Endothelial cell of umbilical vein (primary cell): ENCODE results near the gene GFPT2. TPM values are rescaled to one million over a fixed set of nuclear protein-coding genes. Genes with fewer than 3 reads are reported as not detected.

ENCODE experiments used
- BruUV-seq: library from RNA; stranded (reverse); fragments of 400-500 nt; replicated peaks from 2 replicates; lab custom pipeline; 2021; lab: Mats Ljungman, UMichigan
- CTCF ChIA-PET: fragments of 300-600, 350-600 bp; sonication (Branson Sonifier 250); formaldehyde crosslinking; loops from one replicate; lab custom pipeline; 2021; ENCODE audit warnings: antibody characterized with exemption, inconsistent platforms; lab: Charles Lee
- POLR2A ChIA-PET: fragments of 300-600, 350-600 bp; sonication (Branson Sonifier 250); formaldehyde crosslinking; loops from one replicate; lab custom pipeline; 2021; ENCODE audit warnings: antibody characterized with exemption, inconsistent platforms; lab: Charles Lee
- DNase-seq: peaks from one replicate; pipeline ENCODE4 v3.0.0-alpha.2; 2011; ENCODE audit warnings: low read depth, low spot score
- FAIRE-seq: peaks from 2 replicates; lab custom pipeline; 2011; peaks lifted over from hg19 to GRCh38; lab: Jason Lieb, UNC
- H2AFZ ChIP-seq: 2 replicates; pipeline ENCODE4 v1.6.0; 2012; ENCODE audit warnings: low read depth, low read length, control low read depth, inconsistent platforms
- H3K27ac ChIP-seq: 2 replicates; pipeline ENCODE4 v1.5.1; 2011; ENCODE audit warnings: low read depth, mild to moderate bottlenecking, control low read depth, low read length, moderate library complexity; ENCODE audit not compliant: insufficient read depth
- H3K27me3 ChIP-seq, 2 experiments: 2 replicates each; pipeline versions ENCODE4 v1.6.0 to v1.6.1; 2011; ENCODE audit warnings: low read length in 2 of 2, mixed read lengths in 1 of 2; ENCODE audit not compliant: control insufficient read depth in 2 of 2, insufficient read depth in 2 of 2
- H3K36me3 ChIP-seq, 2 experiments: 2 replicates in 1 of 2; 3 replicates in 1 of 2; pipeline ENCODE4 v1.5.1; 2011; ENCODE audit warnings: low read length in 2 of 2, mild to moderate bottlenecking in 1 of 2, moderate library complexity in 1 of 2; ENCODE audit not compliant: control insufficient read depth in 2 of 2, insufficient read depth in 2 of 2; ENCODE audit errors: extremely low read depth in 1 of 2
- H3K4me1 ChIP-seq: 3 replicates; pipeline ENCODE4 v1.5.1; 2011; ENCODE audit warnings: mild to moderate bottlenecking, low read length; ENCODE audit not compliant: control insufficient read depth, insufficient read depth; ENCODE audit errors: extremely low read depth
- H3K4me2 ChIP-seq: 2 replicates; pipeline ENCODE4 v1.6.1; 2011; ENCODE audit warnings: low read length, control low read depth, mixed read lengths; ENCODE audit not compliant: insufficient read depth
- H3K4me3 ChIP-seq, 3 experiments: fragments of 200-600 bp in 1 of 3; sonication (generic), shearing (Covaris generic) in 1 of 3; replicated peaks in 1 of 3; 2 replicates each; pipeline ENCODE4 v1.5.1; 2011 to 2016; ENCODE audit warnings: control low read depth in 3 of 3, low read length in 3 of 3, mild to moderate bottlenecking in 2 of 3, inconsistent platforms in 1 of 3, low read depth in 1 of 3, moderate library complexity in 1 of 3; ENCODE audit not compliant: insufficient read depth in 1 of 3
- H3K79me2 ChIP-seq: 2 replicates; pipeline ENCODE4 v1.6.0; 2012; ENCODE audit warnings: low read length, inconsistent platforms; ENCODE audit not compliant: control insufficient read depth, insufficient read depth
- H3K9ac ChIP-seq: replicated peaks from 2 replicates; pipeline ENCODE3; 2011; ENCODE audit warnings: low read length, control low read depth; ENCODE audit not compliant: insufficient read depth; ENCODE audit errors: extremely low read depth
- H3K9me1 ChIP-seq: replicated peaks from 3 replicates; pipeline ENCODE4 v1.6.0; 2011; ENCODE audit warnings: mild to moderate bottlenecking, low read length; ENCODE audit not compliant: control insufficient read depth, insufficient read depth; ENCODE audit errors: extremely low read depth
- H3K9me3 ChIP-seq: replicated peaks from 2 replicates; pipeline ENCODE4 v1.5.1; 2012; ENCODE audit warnings: low read length, inconsistent platforms; ENCODE audit not compliant: control insufficient read depth, insufficient read depth
- H4K20me1 ChIP-seq: replicated peaks from 2 replicates; pipeline ENCODE3; 2011; ENCODE audit warnings: mild to moderate bottlenecking, low read length; ENCODE audit not compliant: control insufficient read depth, insufficient read depth; ENCODE audit errors: extremely low read depth
- CTCF ChIP-seq, 2 donors: IDR thresholded peaks; 1 replicate in 1 of 2; 2 replicates in 1 of 2; pipeline ENCODE4 v1.5.1; 2011; ENCODE audit warnings: low read length in 2 of 2, mild to moderate bottlenecking in 2 of 2, moderate library complexity in 2 of 2, control low read depth in 1 of 2, inconsistent platforms in 1 of 2, low read depth in 1 of 2; ENCODE audit not compliant: insufficient read depth in 1 of 2; ENCODE audit errors: extremely low read depth in 1 of 2
- EZH2 ChIP-seq: IDR thresholded peaks from 2 replicates; pipeline ENCODE4 v1.6.1; 2012; ENCODE audit warnings: borderline replicate concordance, low read depth, mild to moderate bottlenecking, moderate library complexity, low read length, inconsistent platforms; ENCODE audit not compliant: severe bottlenecking
- FOS ChIP-seq: IDR thresholded peaks from 2 replicates; pipeline ENCODE4 v1.6.1; 2011; ENCODE audit warnings: mild to moderate bottlenecking, low read length, moderate library complexity, borderline replicate concordance; ENCODE audit not compliant: insufficient read depth
- GATA2 ChIP-seq: IDR thresholded peaks from 2 replicates; pipeline ENCODE4 v1.7.0; 2011; ENCODE audit warnings: low read depth, mild to moderate bottlenecking, moderate library complexity, mixed read lengths, low read length; ENCODE audit not compliant: insufficient read length, insufficient read depth
- JUN ChIP-seq: IDR thresholded peaks from 2 replicates; pipeline ENCODE4 v1.6.1; 2011; ENCODE audit warnings: borderline replicate concordance, low read depth; ENCODE audit not compliant: insufficient read length, insufficient read depth
- MYC ChIP-seq: IDR thresholded peaks from one replicate; pipeline ENCODE4 v1.6.1; 2011; ENCODE audit warnings: mild to moderate bottlenecking, low read depth, low read length
- POLR2A ChIP-seq: IDR thresholded peaks from 2 replicates; pipeline ENCODE4 v1.6.1; 2012; ENCODE audit warnings: low read depth, mild to moderate bottlenecking, control low read depth, low read length
- POLR2AphosphoS5 ChIP-seq: IDR thresholded peaks from 2 replicates; pipeline ENCODE4 v1.6.1; 2012; ENCODE audit warnings: low read depth, mild to moderate bottlenecking, control low read depth, low read length, moderate library complexity; ENCODE audit not compliant: insufficient read depth
- dilution Hi-C: fragments of 300-500 bp; cut with MboI; formaldehyde crosslinking; loops from one replicate; pipeline ENCODE4 v1.15.0; 2019; ENCODE audit warnings: low sequenced_read_pairs; ENCODE audit not compliant: extremely low pct_ligation_motif_present
- intact Hi-C: fragments of 100-400 bp; cut with micrococcal nuclease; formaldehyde crosslinking; loops from one replicate; pipeline ENCODE4 v1.10.0; 2022
- polyA plus RNA-seq, 4 experiments: library from polyadenylated mRNA; depleted of rRNA in 3 of 4; stranded (reverse) in 3 of 4; unstranded in 1 of 4; fragments of >200 nt; gene quantifications; 2 replicates each; pipeline versions ENCODE4 v1.2.1 to v1.2.3, GENCODE V29; 2011 to 2012; ENCODE audit warnings: missing spikeins in 1 of 4
- total RNA-seq: library from RNA; stranded (reverse); gene quantifications from 2 replicates; pipeline ENCODE4 v1.2.3, GENCODE V29; 2021
- TF ChIP-seq, protein P1 (sequence below): IDR thresholded peaks from 2 replicates; pipeline ENCODE4 v1.6.1; 2011; ENCODE audit not compliant: insufficient read depth, insufficient read length

The GFPT2 gene
- total and polyA plus RNA-seq, 2 donors (not counting 3 experiments of a cell fraction or from before 2014, with no cell fraction given): 4.3 to 4.5 TPM

DNA sequence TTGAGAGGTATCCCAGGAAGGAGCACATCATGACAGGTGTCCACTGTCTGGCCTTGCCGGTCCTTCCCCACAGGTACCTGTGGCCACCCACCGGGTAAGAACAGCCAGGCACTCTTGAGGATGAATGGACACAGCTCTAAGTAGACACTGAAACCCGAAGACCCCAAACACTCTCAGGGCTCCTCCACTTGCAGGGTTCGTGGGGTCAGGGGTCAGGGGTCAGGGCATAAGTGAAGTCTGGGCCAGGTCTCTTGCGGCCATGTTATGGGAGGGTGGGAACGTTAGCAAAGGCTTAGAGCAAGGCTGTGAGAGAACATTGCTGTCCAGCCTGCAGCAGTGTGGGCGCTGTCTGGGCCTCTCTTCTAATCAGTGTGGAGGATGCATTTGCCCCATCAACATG is 101.2 kb downstream of the GFPT2 start:
- no peak overlapping the region for H3K4me2 ChIP-seq
- CTCF ChIA-PET: no interaction called here
- intact Hi-C loops (no loop called here), dilution Hi-C loops (no loop called here)
- no peaks in the 10 kb centered on the region for H3K4me1 ChIP-seq
- POLR2A ChIA-PET: no interaction called here
- no peak for DNase-seq
- no peak overlapping the region for H2AFZ ChIP-seq
- no peak for FAIRE-seq
- H3K9ac ChIP-seq: no peak overlapping the region
- no peak overlapping the region for H3K4me3 ChIP-seq
- no peaks in the 10 kb centered on the region for H3K79me2 ChIP-seq
- H4K20me1 ChIP-seq: no peaks in the 10 kb centered on the region
- TF ChIP-seq EZH2 (no peak), CTCF (IDR thresholded peaks at IDR 0.05; ENCODE audit: extremely low read depth in 1 of 2, insufficient read depth in 1 of 2, low read depth in 1 of 2, low read length in 2 of 2) (no peak), MYC (no peak), POLR2A (no peak), POLR2AphosphoS5 (no peak), JUN (no peak), GATA2 (no peak), FOS (no peak)
- TF ChIP-seq, protein P1, sequence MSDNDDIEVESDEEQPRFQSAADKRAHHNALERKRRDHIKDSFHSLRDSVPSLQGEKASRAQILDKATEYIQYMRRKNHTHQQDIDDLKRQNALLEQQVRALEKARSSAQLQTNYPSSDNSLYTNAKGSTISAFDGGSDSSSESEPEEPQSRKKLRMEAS: no peak
- no peaks in the 10 kb centered on the region for H3K27me3 ChIP-seq
- H3K9me1 ChIP-seq: no peaks in the 10 kb centered on the region
- no peak overlapping the region for H3K27ac ChIP-seq
- peaks cover 2 to 5% of the 10 kb centered on the region in 2 experiments for H3K36me3 ChIP-seq
- peaks cover 2% of the 10 kb centered on the region for H3K9me3 ChIP-seq
- BruUV-seq: no TSS peak
